ENCODE results near the gene VEGFB. TPM values are rescaled to one million over a fixed set of nuclear protein-coding genes. Genes with fewer than 3 reads are reported as not detected.
A peak's percentile ranks its signal among the peaks of the same experiment; 100 is the strongest.

VEGFB gene
- total and polyA plus RNA-seq, 2 of the 8 experiments (the other 6 are each of a cell fraction or from before 2014, with no cell fraction given): 9.3 to 49.6 TPM

GRCh38 chr11:64268025-64268892 is 33.9 kb downstream of the VEGFB start:
- peaks cover 0 to 11% (median 5%) of the 10 kb centered on the region in 4 experiments; a peak in 5 of 7 replicates for H3K4me1 ChIP-seq (replicated peaks in 1 of 4; ENCODE audit: control insufficient read depth in 3 of 4, insufficient read depth in 4 of 4, low read length in 3 of 4)
- POLR2A ChIA-PET (ENCODE audit: partially characterized antibody): interaction anchor here (0.7 to 11.9 kb wide), 18 partner anchors 9 to 1417 kb away, joined by 3 to 352 read pairs (median 7); partner anchors contain the start of genes BAD, ESRRA, FERMT3 and FKBP2
- H3K23ac ChIP-seq (ENCODE audit: insufficient read length): no peak overlapping the region
- H3K18ac ChIP-seq (ENCODE audit: extremely low read depth, low read length): no peak overlapping the region; the same call in 1 of the 2 replicates
- H3K27me3 ChIP-seq (replicated peaks in 1 of 4; ENCODE audit: control insufficient read depth in 3 of 4, extremely low read depth in 1 of 4, insufficient read depth in 3 of 4, low read length in 3 of 4): no peaks in the 10 kb centered on the region
- no peak overlapping the region for H4K91ac ChIP-seq (replicated peaks; ENCODE audit: insufficient read length, low read length)
- 0 out of 2 replicates have a peak overlapping the region, but pooled peaks have one; percentile 20 for H2BK15ac ChIP-seq (ENCODE audit: low read length)
- FAIRE-seq: no peak
- H3K9me3 ChIP-seq (ENCODE audit: insufficient read depth in 2 of 2, low read depth in 1 of 2, low read length in 1 of 2): no peaks in the 10 kb centered on the region
- H3K23me2 ChIP-seq (ENCODE audit: low read depth, low read length): peaks cover 4% of the 10 kb centered on the region
- no peak overlapping the region for H3K14ac ChIP-seq (ENCODE audit: insufficient read length)
- no peak for DNase-seq (ENCODE audit: low read depth in 1 of 2, low spot score in 2 of 2)
- H2AK5ac ChIP-seq (ENCODE audit: low read depth, low read length): no peak overlapping the region
- H3K4ac ChIP-seq (replicated peaks; ENCODE audit: insufficient read length, low read depth, low read length): peak overlapping the region; percentile 60
- H3K4me2 ChIP-seq (ENCODE audit: insufficient read depth in 1 of 2, low read depth in 2 of 2, low read length in 2 of 2): peak overlapping the region; percentile 80 to 86
- no peak overlapping the region for H2BK20ac ChIP-seq (ENCODE audit: low read length)
- peak overlapping the region; percentile 70 to 82 (median 80) for H3K4me3 ChIP-seq (ENCODE audit: extremely low read depth in 1 of 4, insufficient read depth in 2 of 4, low read depth in 3 of 4, low read length in 4 of 4)
- H3K79me1 ChIP-seq (ENCODE audit: low read depth, low read length): no peaks in the 10 kb centered on the region; the same call in 1 of the 2 replicates
- no peak overlapping the region for H4K8ac ChIP-seq (ENCODE audit: extremely low read depth, insufficient read depth, low read length)
- peak overlapping the region; percentile 81; the same call in 1 of the 2 replicates for H2BK5ac ChIP-seq (ENCODE audit: low read depth, low read length)
- H2BK120ac ChIP-seq (replicated peaks; ENCODE audit: low read depth, low read length): no peak overlapping the region
- WGBS, 2 experiments (ENCODE audit: extremely low coverage in 1 of 2, insufficient coverage in 1 of 2, insufficient read length in 1 of 2, insufficient replicate concordance in 2 of 2, low coverage in 1 of 2, low lambda C conversion rate in 2 of 2, missing lambda C conversion rate in 1 of 2): 92% methylated on average over 22 of the region's 23 CpGs; no CpG with 5 or more reads in 1 of the 2 experiments
- no peak overlapping the region for H2BK12ac ChIP-seq (ENCODE audit: low read depth, low read length)
- TF ChIP-seq E2F6 (IDR thresholded peaks at IDR 0.05): no peak
- TF ChIP-seq POLR2AphosphoS5 (IDR thresholded peaks at IDR 0.05; ENCODE audit: low read depth, low read length): peak; percentile 52
- no peak overlapping the region for H4K5ac ChIP-seq (ENCODE audit: insufficient read length, low read depth, low read length)
- H3K27ac ChIP-seq (ENCODE audit: low read depth, low read length): peak overlapping the region; percentile 13; the same call in 1 of the 2 replicates
- peaks cover 9 to 32% (median 15%) of the 10 kb centered on the region in 4 experiments for H3K36me3 ChIP-seq (ENCODE audit: control insufficient read depth in 2 of 4, insufficient read depth in 4 of 4, low read length in 3 of 4)
- no peak overlapping the region for H2AFZ ChIP-seq (ENCODE audit: low read length)
- H3K9ac ChIP-seq (replicated peaks in 1 of 4; ENCODE audit: extremely low read depth in 1 of 4, low read depth in 3 of 4, low read length in 3 of 4): peak overlapping the region in 2 of 4 experiments; percentile 72 to 74; a peak in 3 of 7 replicates
- CTCF ChIA-PET (ENCODE audit: partially characterized antibody): interaction anchor here (0.5 to 13.7 kb wide), 17 partner anchors 12 to 1880 kb away, joined by 3 to 168 read pairs (median 4); partner anchors contain the start of genes BAD, CATSPERZ, ESRRA and NUDT22
- H3K56ac ChIP-seq (replicated peaks; ENCODE audit: insufficient read length, low read depth, low read length): no peak overlapping the region
- H3K79me2 ChIP-seq (ENCODE audit: control insufficient read depth in 1 of 2, insufficient read depth in 2 of 2, low read length in 2 of 2): 0 out of 4 replicates have a peak, but pooled peaks cover 0 to 4% of the 10 kb centered on the region in 2 experiments
- H4K20me1 ChIP-seq (replicated peaks in 1 of 2; ENCODE audit: control insufficient read depth in 1 of 2, insufficient read depth in 2 of 2, low read length in 2 of 2): peaks cover 4 to 5% of the 10 kb centered on the region in 2 experiments

All from H1 (cell line).